Dedifferentiated amniotic fluid mesenchymal stem cell (primary cell): ENCODE measurements around the gene AP3D1.

Source experiments
- DNase-seq: peaks from one replicate; pipeline ENCODE4 v3.0.0-alpha.2; 2016; ENCODE audit errors: extremely low spot score

Gene AP3D1

GRCh38 chr19:2061495-2062388, 89.6 kb downstream of the AP3D1 start:
- peak; percentile 97 for DNase-seq

GRCh38 chr19:2060884-2061494, 90.4 kb downstream of the AP3D1 start:
- DNase-seq: peak; percentile 34

- peak; percentile 22 for DNase-seq
Measured at GRCh38 chr19:2059422-2060201, 91.8 kb downstream of the AP3D1 start.

GRCh38 chr19:2058570-2059421, 92.6 kb downstream of the AP3D1 start:
- DNase-seq: no peak

GRCh38 chr19:2057484-2058469, 93.6 kb downstream of the AP3D1 start:
- no peak for DNase-seq

- DNase-seq: no peak
Measured at GRCh38 chr19:2056837-2057192, 94.6 kb downstream of the AP3D1 start.

- DNase-seq: no peak
Measured at GRCh38 chr19:2055931-2056836, 95.2 kb downstream of the AP3D1 start.

- DNase-seq: no peak
Measured at GRCh38 chr19:2054763-2055162, 96.6 kb downstream of the AP3D1 start.

- DNase-seq: no peak
Measured at GRCh38 chr19:2053601-2054389, 97.6 kb downstream of the AP3D1 start.

- DNase-seq: no peak
Measured at GRCh38 chr19:2051773-2052704, 99.3 kb downstream of the AP3D1 start.

GRCh38 chr19:2050991-2051772, 100.2 kb downstream of the AP3D1 start, which contains the start of gene MKNK2:
TSS of gene MKNK2 (minus strand) at chr19:2051244. CDS start at chr19:2050851, 393 bp downstream.
- DNase-seq: peak; percentile 80
